Activated CD4-positive, alpha-beta T cell treated with anti-CD3 and anti-CD28 coated beads, Interleukin-2, amount 50 U/mL, for 24 hours (primary cell): ENCODE results near the gene RBFOX2.
"Not testable (repeated sequence)": the region's sequence is repeated elsewhere in the genome, so short reads cannot be mapped to it uniquely, and the experiment has no call there.

Experiments
- DNase-seq, 2 donors: peaks; one replicate each; pipeline ENCODE4 v3.0.0-alpha.2; 2020; ENCODE audit warnings: low read depth in 1 of 2, low spot score in 1 of 2

Gene RBFOX2

GRCh38 chr22:36044517-36044916 lies 15.9 kb upstream of the RBFOX2 start:
- not testable (repeated sequence) for DNase-seq

GRCh38 chr22:36042240-36042639 lies 13.6 kb upstream of the RBFOX2 start:
- no peak for DNase-seq

- no peak for DNase-seq
These were observed 10.5 kb upstream of the RBFOX2 start for GRCh38 chr22:36039125-36039524.

GRCh38 chr22:36037102-36037758 lies 8.6 kb upstream of the RBFOX2 start:
- no peak for DNase-seq

GRCh38 chr22:36036167-36036624 lies 7.6 kb upstream of the RBFOX2 start:
- DNase-seq: no peak

GRCh38 chr22:36032611-36033010 lies 4.0 kb upstream of the RBFOX2 start:
- DNase-seq: no peak

GRCh38 chr22:36029406-36029755 lies 757 bp upstream of the RBFOX2 start:
- DNase-seq: no peak

- no peak for DNase-seq
These were observed 534 bp downstream of the RBFOX2 start for GRCh38 chr22:36027935-36028645.

GRCh38 chr22:36027579-36027934 lies 1.1 kb downstream of the RBFOX2 start:
- DNase-seq: no peak

GRCh38 chr22:36026741-36027140 lies 1.9 kb downstream of the RBFOX2 start:
- no peak for DNase-seq

- no peak for DNase-seq
These were observed 5.9 kb downstream of the RBFOX2 start for GRCh38 chr22:36022697-36023096.

- DNase-seq: no peak
These were observed 6.5 kb downstream of the RBFOX2 start for GRCh38 chr22:36022162-36022561.

- no peak for DNase-seq
These were observed 6.9 kb downstream of the RBFOX2 start for GRCh38 chr22:36021606-36022153.

GRCh38 chr22:36020865-36021264 lies 7.8 kb downstream of the RBFOX2 start:
- DNase-seq: not testable (repeated sequence)

- DNase-seq: no peak
These were observed 11.0 kb downstream of the RBFOX2 start for GRCh38 chr22:36017651-36018091.

- no peak for DNase-seq
These were observed 11.9 kb downstream of the RBFOX2 start for GRCh38 chr22:36016684-36017083.

- no peak for DNase-seq
These were observed 12.7 kb downstream of the RBFOX2 start for GRCh38 chr22:36015811-36016529.

GRCh38 chr22:36015155-36015810 lies 13.3 kb downstream of the RBFOX2 start:
- no peak for DNase-seq

GRCh38 chr22:36014546-36015074 lies 14.0 kb downstream of the RBFOX2 start:
- DNase-seq: no peak

GRCh38 chr22:36012332-36012731 lies 16.3 kb downstream of the RBFOX2 start:
- DNase-seq: no peak

GRCh38 chr22:36010882-36011281 lies 17.7 kb downstream of the RBFOX2 start:
- DNase-seq: no peak
